H9 (cell line): ENCODE data around the gene SPTAN1. TPM values are rescaled to one million over a fixed set of nuclear protein-coding genes. Genes with fewer than 3 reads are reported as not detected.

Experiments
- DNase-seq: peaks from one replicate; pipeline ENCODE4 v3.0.0-alpha.2; 2017
- H2AFZ ChIP-seq: one replicate; pipeline ENCODE4 v1.6.1; 2013; ENCODE audit warnings: mild to moderate bottlenecking, low read length, control low read depth, moderate library complexity
- H2AK5ac ChIP-seq: 2 replicates; pipeline ENCODE4 v1.6.1; 2013; ENCODE audit warnings: low read length, control low read depth, mixed read lengths; ENCODE audit not compliant: insufficient read length
- H2BK120ac ChIP-seq: one replicate; pipeline ENCODE4 v1.6.1; 2013; ENCODE audit warnings: low read depth, mild to moderate bottlenecking, low read length, control low read depth, inconsistent platforms; ENCODE audit not compliant: poor library complexity, severe bottlenecking
- H2BK12ac ChIP-seq: 2 replicates; pipeline ENCODE4 v1.6.1; 2013; ENCODE audit warnings: low read length, control low read depth, mixed read lengths, low read depth; ENCODE audit not compliant: insufficient read length
- H2BK15ac ChIP-seq: 2 replicates; pipeline ENCODE4 v1.6.1; 2013; ENCODE audit warnings: low read depth, low read length, control low read depth
- H2BK20ac ChIP-seq: one replicate; pipeline ENCODE4 v1.6.1; 2013; ENCODE audit warnings: low read depth, mild to moderate bottlenecking, low read length, control low read depth, inconsistent platforms; ENCODE audit not compliant: poor library complexity, severe bottlenecking
- H2BK5ac ChIP-seq: 2 replicates; pipeline ENCODE4 v1.6.1; 2013; ENCODE audit warnings: low read length, control low read depth, mixed read lengths; ENCODE audit not compliant: insufficient read length
- H3K14ac ChIP-seq: 2 replicates; pipeline ENCODE4 v1.6.1; 2013; ENCODE audit warnings: low read length, control low read depth; ENCODE audit not compliant: insufficient read depth
- H3K18ac ChIP-seq: 2 replicates; pipeline ENCODE4 v1.6.1; 2013; ENCODE audit warnings: low read depth, mild to moderate bottlenecking, mixed read lengths, low read length, control low read depth; ENCODE audit not compliant: insufficient read length
- H3K23ac ChIP-seq: 2 replicates; pipeline ENCODE4 v1.6.1; 2013; ENCODE audit warnings: low read length, control low read depth, mixed read lengths, low read depth; ENCODE audit not compliant: insufficient read length
- H3K23me2 ChIP-seq: 2 replicates; pipeline ENCODE4 v1.6.1; 2013; ENCODE audit warnings: low read depth, mild to moderate bottlenecking, mixed read lengths, low read length, control low read depth; ENCODE audit not compliant: insufficient read length, poor library complexity, severe bottlenecking
- H3K27ac ChIP-seq: 2 replicates; pipeline ENCODE4 v1.5.1; 2013; ENCODE audit warnings: low read length, control low read depth, mixed read lengths, low read depth; ENCODE audit not compliant: insufficient read length
- H3K27me3 ChIP-seq: 2 replicates; pipeline ENCODE4 v1.6.1; 2013; ENCODE audit warnings: low read length, control low read depth, inconsistent platforms; ENCODE audit not compliant: insufficient read depth
- H3K4ac ChIP-seq: 2 replicates; pipeline ENCODE4 v1.6.1; 2013; ENCODE audit warnings: low read depth, mild to moderate bottlenecking, control low read depth, inconsistent platforms, low read length, moderate library complexity
- H3K4me1 ChIP-seq: 2 replicates; pipeline ENCODE4 v1.6.1; 2013; ENCODE audit warnings: low read length, control low read depth, inconsistent platforms; ENCODE audit not compliant: insufficient read depth
- H3K4me2 ChIP-seq: 2 replicates; pipeline ENCODE4 v1.6.1; 2013; ENCODE audit warnings: low read length, control low read depth, mixed read lengths; ENCODE audit not compliant: insufficient read length, insufficient read depth
- H3K56ac ChIP-seq: 2 replicates; pipeline ENCODE4 v1.6.1; 2013; ENCODE audit warnings: low read depth, mild to moderate bottlenecking, mixed read lengths, low read length, control low read depth; ENCODE audit not compliant: insufficient read length
- H3K79me1 ChIP-seq: 2 replicates; pipeline ENCODE4 v1.6.1; 2013; ENCODE audit warnings: low read depth, mild to moderate bottlenecking, moderate library complexity, low read length, control low read depth, inconsistent platforms; ENCODE audit not compliant: insufficient read depth, poor library complexity, severe bottlenecking
- H3K79me2 ChIP-seq: 2 replicates; pipeline ENCODE4 v1.6.1; 2013; ENCODE audit warnings: low read length, control low read depth, inconsistent platforms; ENCODE audit not compliant: insufficient read depth
- H3K9ac ChIP-seq: 2 replicates; pipeline ENCODE4 v1.6.1; 2013; ENCODE audit warnings: low read length, control low read depth, mixed read lengths; ENCODE audit not compliant: insufficient read length; ENCODE audit errors: extremely low read depth
- H3K9me3 ChIP-seq: one replicate; pipeline ENCODE4 v1.6.1; 2013; ENCODE audit warnings: low read depth, low read length, inconsistent platforms; ENCODE audit not compliant: control insufficient read depth
- H3T11ph ChIP-seq: one replicate; pipeline ENCODE4 v1.6.1; 2013; ENCODE audit warnings: mild to moderate bottlenecking, low read length, control low read depth, inconsistent platforms
- H4K20me1 ChIP-seq: one replicate; pipeline ENCODE4 v1.6.1; 2013; ENCODE audit not compliant: control insufficient read depth, insufficient read length, insufficient read depth
- H4K5ac ChIP-seq: 2 replicates; pipeline ENCODE4 v1.6.1; 2013; ENCODE audit warnings: low read depth, mild to moderate bottlenecking, mixed read lengths, low read length, control low read depth; ENCODE audit not compliant: insufficient read length
- H4K8ac ChIP-seq: replicated peaks from 2 replicates; pipeline ENCODE4 v1.6.1; 2013; ENCODE audit warnings: low read length, control low read depth, mixed read lengths, low read depth; ENCODE audit not compliant: insufficient read length
- H4K91ac ChIP-seq: 2 replicates; pipeline ENCODE4 v1.6.1; 2013; ENCODE audit warnings: low read depth, mild to moderate bottlenecking, moderate library complexity, mixed read lengths, low read length, control low read depth; ENCODE audit not compliant: insufficient read length
- H3K27ac Mint-ChIP-seq, 3 experiments: 2 replicates in 2 of 3; 3 replicates in 1 of 3; pipeline ENCODE4 v1.8.0; 2020 to 2021; ENCODE audit warnings: mixed read lengths in 3 of 3, mild to moderate bottlenecking in 1 of 3, moderate library complexity in 1 of 3
- H3K27me3 Mint-ChIP-seq: 2 replicates; pipeline ENCODE4 v1.8.0; 2021; ENCODE audit warnings: low read depth, mild to moderate bottlenecking, moderate library complexity, mixed read lengths
- H3K36me3 Mint-ChIP-seq, 3 experiments: 2 replicates in 2 of 3; 3 replicates in 1 of 3; pipeline ENCODE4 v1.8.0; 2020 to 2021; ENCODE audit warnings: low read depth in 3 of 3, mixed read lengths in 3 of 3; ENCODE audit not compliant: insufficient read depth in 1 of 3
- H3K4me1 Mint-ChIP-seq, 2 experiments: 2 replicates each; pipeline ENCODE4 v1.8.0; 2020; ENCODE audit warnings: mixed read lengths in 2 of 2
- H3K4me3 Mint-ChIP-seq, 2 experiments: 2 replicates in 1 of 2; 3 replicates in 1 of 2; pipeline ENCODE4 v1.8.0; 2020 to 2021; ENCODE audit warnings: mild to moderate bottlenecking in 2 of 2, mixed read lengths in 2 of 2, moderate library complexity in 1 of 2
- H3K9me3 Mint-ChIP-seq, 2 experiments: 2 replicates in 1 of 2; 3 replicates in 1 of 2; pipeline ENCODE4 v1.8.0; 2020; ENCODE audit warnings: mild to moderate bottlenecking in 2 of 2, mixed read lengths in 2 of 2, moderate library complexity in 1 of 2
- WGBS: extraction: QIAGEN DNeasy Blood & Tissue Kit; methylation state at CpG from one replicate; pipeline ENCODE4 v1.1.7; 2013; ENCODE audit warnings: missing lambda C conversion rate, low lambda C conversion rate, mixed read lengths; ENCODE audit not compliant: insufficient read length; ENCODE audit errors: extremely low coverage; 5-methylcytosine and 5-hydroxymethylcytosine counted together
- total RNA-seq: library from RNA; stranded (reverse); gene quantifications from 2 replicates; pipeline ENCODE4 v1.2.1, GENCODE V29; 2021
- TF ChIP-seq, protein P1 (sequence below): fragments of 200-600 bp; sonication (generic); conservative IDR thresholded peaks from 3 replicates; pipeline ENCODE4 v1.8.0; 2021; ENCODE audit warnings: antibody characterized with exemption, mild to moderate bottlenecking

The SPTAN1 gene
- total RNA-seq, 1 experiment from 2014 or later: 213 TPM

DNA sequence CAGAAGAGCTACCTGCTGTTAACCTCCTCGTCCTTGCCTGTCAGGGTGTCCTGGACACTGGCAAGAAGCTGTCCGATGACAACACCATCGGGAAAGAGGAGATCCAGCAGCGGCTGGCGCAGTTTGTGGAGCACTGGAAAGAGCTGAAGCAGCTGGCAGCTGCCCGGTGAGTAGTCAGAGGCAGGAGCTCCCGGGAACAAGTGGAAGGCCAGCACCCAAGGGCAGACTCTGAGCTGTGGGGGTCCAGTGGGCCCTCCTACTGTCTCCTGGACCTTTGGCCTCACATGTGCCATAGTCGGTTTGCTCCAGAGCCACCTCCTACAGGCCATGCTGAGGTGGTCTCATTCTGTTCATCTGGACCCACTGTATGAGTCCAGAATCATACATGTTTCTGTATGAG, 65.6 kb downstream of the SPTAN1 start:
- Histone ChIP-seq H4K91ac (no peak overlapping the region), H3K9me3 (no peaks in the 10 kb centered on the region), H3T11ph (no peak overlapping the region), H4K5ac (no peak overlapping the region), H3K23me2 (no peaks in the 10 kb centered on the region), H3K18ac (no peak overlapping the region), H2BK20ac (no peak overlapping the region), H3K56ac (no peak overlapping the region), H2BK5ac (no peak overlapping the region), H3K79me2 (no peaks in the 10 kb centered on the region), H3K27ac (no peak overlapping the region), H3K79me1 (no peaks in the 10 kb centered on the region), H2BK120ac (no peak overlapping the region), H3K27me3 (no peaks in the 10 kb centered on the region), H3K4me1 (no peaks in the 10 kb centered on the region), H2AFZ (no peak overlapping the region), H2BK12ac (no peak overlapping the region), H4K20me1 (no peaks in the 10 kb centered on the region), H3K23ac (no peak overlapping the region), H2AK5ac (no peak overlapping the region), H3K14ac (no peak overlapping the region), H3K4ac (no peak overlapping the region), H3K4me2 (no peak overlapping the region), H3K9ac (no peak overlapping the region), H4K8ac (no peak overlapping the region), H2BK15ac (no peak overlapping the region)
- Mint-ChIP-seq H3K36me3 (peaks cover 39 to 89% (median 82%) of the 10 kb centered on the region in 3 experiments), H3K4me3 (no peak overlapping the region), H3K4me1 (no peaks in the 10 kb centered on the region), H3K9me3 (no peaks in the 10 kb centered on the region), H3K27me3 (no peaks in the 10 kb centered on the region), H3K27ac (no peak overlapping the region)
- TF ChIP-seq, protein P1, sequence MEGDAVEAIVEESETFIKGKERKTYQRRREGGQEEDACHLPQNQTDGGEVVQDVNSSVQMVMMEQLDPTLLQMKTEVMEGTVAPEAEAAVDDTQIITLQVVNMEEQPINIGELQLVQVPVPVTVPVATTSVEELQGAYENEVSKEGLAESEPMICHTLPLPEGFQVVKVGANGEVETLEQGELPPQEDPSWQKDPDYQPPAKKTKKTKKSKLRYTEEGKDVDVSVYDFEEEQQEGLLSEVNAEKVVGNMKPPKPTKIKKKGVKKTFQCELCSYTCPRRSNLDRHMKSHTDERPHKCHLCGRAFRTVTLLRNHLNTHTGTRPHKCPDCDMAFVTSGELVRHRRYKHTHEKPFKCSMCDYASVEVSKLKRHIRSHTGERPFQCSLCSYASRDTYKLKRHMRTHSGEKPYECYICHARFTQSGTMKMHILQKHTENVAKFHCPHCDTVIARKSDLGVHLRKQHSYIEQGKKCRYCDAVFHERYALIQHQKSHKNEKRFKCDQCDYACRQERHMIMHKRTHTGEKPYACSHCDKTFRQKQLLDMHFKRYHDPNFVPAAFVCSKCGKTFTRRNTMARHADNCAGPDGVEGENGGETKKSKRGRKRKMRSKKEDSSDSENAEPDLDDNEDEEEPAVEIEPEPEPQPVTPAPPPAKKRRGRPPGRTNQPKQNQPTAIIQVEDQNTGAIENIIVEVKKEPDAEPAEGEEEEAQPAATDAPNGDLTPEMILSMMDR: no peak
- DNase-seq: no peak
- no CpG with 5 or more reads among the region's 8 CpGs for WGBS
